SK-N-SH (cell line): ENCODE data around the gene NEBL. TPM values are rescaled to one million over a fixed set of nuclear protein-coding genes. Genes with fewer than 3 reads are reported as not detected.

Experiments
- CTCF ChIA-PET: fragments of 300-600, 350-600 bp; formaldehyde crosslinking; extraction: SDS; loops from one replicate; lab custom pipeline; 2021; lab: Yijun Ruan, JAX
- POLR2A ChIA-PET: fragments of 350-600 bp; sonication (Branson Sonifier 250); formaldehyde crosslinking; extraction: SDS; loops from one replicate; lab custom pipeline; 2020; ENCODE audit warnings: antibody characterized with exemption, inconsistent platforms; lab: Yijun Ruan, JAX
- DNase-seq: peaks from one replicate; pipeline ENCODE4 v3.0.0; 2012
- H2AFZ ChIP-seq: fragments of 200-600 bp; sonication (generic); 2 replicates; pipeline ENCODE4 v1.8.1; 2016; ENCODE audit warnings: antibody characterized with exemption, mild to moderate bottlenecking, low read depth
- H3F3A ChIP-seq: fragments of 200-600 bp; sonication (generic); replicated peaks from 2 replicates; pipeline ENCODE3; 2016; ENCODE audit warnings: antibody characterized with exemption, mild to moderate bottlenecking; ENCODE audit not compliant: insufficient read depth
- H3K27ac ChIP-seq, 2 experiments: fragments of 200-500 bp in 1 of 2; fragments of 200-600 bp in 1 of 2; sonication (Bioruptor generic) in 1 of 2; sonication (generic), shearing (Covaris generic) in 1 of 2; 2 replicates each; pipeline versions ENCODE4 v1.5.1 to v1.6.1; 2014 to 2016; ENCODE audit warnings: low read depth in 2 of 2, inconsistent platforms in 1 of 2, low read length in 1 of 2, mild to moderate bottlenecking in 1 of 2, mixed read lengths in 1 of 2
- H3K27me3 ChIP-seq: fragments of 200-600 bp; sonication (generic), shearing (Covaris generic); 2 replicates; pipeline ENCODE4 v1.6.1; 2016; ENCODE audit warnings: mixed run types; ENCODE audit not compliant: insufficient read depth
- H3K36me3 ChIP-seq, 2 experiments: fragments of 200-500 bp in 1 of 2; fragments of 200-600 bp in 1 of 2; sonication (Bioruptor generic) in 1 of 2; sonication (generic) in 1 of 2; replicated peaks in 1 of 2; 2 replicates each; pipeline versions ENCODE3 to v1.5.1; 2014 to 2016; ENCODE audit warnings: low read length in 1 of 2, mild to moderate bottlenecking in 1 of 2; ENCODE audit not compliant: insufficient read depth in 2 of 2, control insufficient read depth in 1 of 2
- H3K4me1 ChIP-seq, 2 experiments: fragments of 200-500 bp in 1 of 2; fragments of 200-600 bp in 1 of 2; sonication (Bioruptor generic) in 1 of 2; sonication (generic), shearing (Covaris generic) in 1 of 2; 2 replicates each; pipeline versions ENCODE4 v1.5.1 to v1.6.1; 2014 to 2016; ENCODE audit warnings: low read depth in 1 of 2, low read length in 1 of 2, mixed run types in 1 of 2; ENCODE audit not compliant: insufficient read depth in 2 of 2, control insufficient read depth in 1 of 2
- H3K4me2 ChIP-seq: fragments of 200-600 bp; sonication (generic), shearing (Covaris generic); 2 replicates; pipeline ENCODE4 v1.6.1; 2017; ENCODE audit warnings: mixed run types
- H3K4me3 ChIP-seq, 2 experiments: fragments of 200-500 bp in 1 of 2; fragments of 200-600 bp in 1 of 2; sonication (Bioruptor generic) in 1 of 2; sonication (generic), shearing (Covaris generic) in 1 of 2; 2 replicates each; pipeline versions ENCODE4 v1.5.1 to v1.8.1; 2014 to 2016; ENCODE audit warnings: low read depth in 2 of 2, inconsistent platforms in 1 of 2, low read length in 1 of 2, mild to moderate bottlenecking in 1 of 2, mixed read lengths in 1 of 2, moderate library complexity in 1 of 2
- H3K79me2 ChIP-seq: fragments of 200-600 bp; sonication (generic); 2 replicates; pipeline ENCODE4 v1.8.1; 2017; ENCODE audit warnings: mild to moderate bottlenecking; ENCODE audit not compliant: insufficient read depth
- H3K9ac ChIP-seq: fragments of 200-600 bp; sonication (generic); 2 replicates; pipeline ENCODE4 v1.6.1; 2017; ENCODE audit warnings: mixed run types
- H3K9me2 ChIP-seq: fragments of 200-600 bp; sonication (generic); 2 replicates; pipeline ENCODE4 v1.6.1; 2017; ENCODE audit warnings: mixed run types
- H3K9me3 ChIP-seq: fragments of 200-600 bp; sonication (generic); 2 replicates; pipeline ENCODE4 v1.6.1; 2017; ENCODE audit warnings: mixed run types, mild to moderate bottlenecking, moderate library complexity
- H4K20me1 ChIP-seq: fragments of 200-600 bp; sonication (generic); 2 replicates; pipeline ENCODE4 v1.6.1; 2017; ENCODE audit warnings: mild to moderate bottlenecking, mixed run types; ENCODE audit not compliant: insufficient read depth
- EP300 ChIP-seq, 2 experiments: IDR thresholded peaks; 2 replicates each; pipeline versions ENCODE4 v1.4.0 to v1.6.1; 2012; ENCODE audit warnings: borderline replicate concordance in 1 of 2, low read depth in 1 of 2, low read length in 1 of 2
- FOXJ3 ChIP-seq: sonication (generic); formaldehyde crosslinking; IDR thresholded peaks from 2 replicates; pipeline ENCODE4 v1.5.1; 2020; ENCODE audit warnings: mild to moderate bottlenecking, missing genetic modification reagents
- GABPA ChIP-seq: IDR thresholded peaks from 2 replicates; pipeline ENCODE4 v1.4.0; 2012; ENCODE audit warnings: low read depth, mild to moderate bottlenecking
- GATA2 ChIP-seq: sonication (generic); formaldehyde crosslinking; IDR thresholded peaks from 2 replicates; pipeline ENCODE4 v1.5.0; 2020; ENCODE audit warnings: mild to moderate bottlenecking, missing genetic modification reagents
- MXI1 ChIP-seq: IDR thresholded peaks from 2 replicates; pipeline ENCODE4 v1.6.1; 2012; ENCODE audit warnings: mild to moderate bottlenecking, low read depth, low read length, improper control_type of control experiment
- NFIC ChIP-seq: IDR thresholded peaks from 2 replicates; pipeline ENCODE4 v1.4.0; 2012; ENCODE audit warnings: borderline replicate concordance
- RAD21 ChIP-seq: IDR thresholded peaks from 2 replicates; pipeline ENCODE4 v1.6.1; 2012; ENCODE audit warnings: mild to moderate bottlenecking, low read length
- RCOR1 ChIP-seq: fragments of 150-350 bp; IDR thresholded peaks from 2 replicates; pipeline ENCODE4 v1.6.1; 2017; ENCODE audit warnings: antibody characterized with exemption, low read length
- RXRA ChIP-seq: IDR thresholded peaks from 2 replicates; pipeline ENCODE4 v1.4.0; 2012; ENCODE audit warnings: low read depth, mild to moderate bottlenecking, borderline replicate concordance
- TEAD4 ChIP-seq: IDR thresholded peaks from 2 replicates; pipeline ENCODE4 v1.4.0; 2012; ENCODE audit warnings: mild to moderate bottlenecking, borderline replicate concordance; ENCODE audit not compliant: insufficient read depth
- WGBS: methylation state at CpG from one replicate; pipeline ENCODE4 v1.1.6; 2017; ENCODE audit warnings: low lambda C conversion rate; 5-methylcytosine and 5-hydroxymethylcytosine counted together
- polyA plus RNA-seq, 3 experiments: library from polyadenylated mRNA; depleted of rRNA; stranded (reverse); fragments of >200 nt; gene quantifications; 2 replicates each; pipeline ENCODE4 v1.2.3, GENCODE V29; 2012
- TF ChIP-seq, protein P1 (sequence below): IDR thresholded peaks from 2 replicates; pipeline ENCODE4 v1.4.0; 2012; ENCODE audit warnings: low read depth, borderline replicate concordance

NEBL gene
- polyA plus RNA-seq, 1 of the 3 experiments (the other 2 are of a cell fraction): 0.58 TPM

- CTCF ChIA-PET: interaction anchor here (0.9 to 2.8 kb wide), 12 partner anchors 9 to 381 kb away, joined by 3 to 7 read pairs (median 4); no protein-coding TSS in a partner anchor
- Histone ChIP-seq H3F3A (no peaks in the 10 kb centered on the region), H3K36me3 (no peaks in the 10 kb centered on the region), H3K9ac (no peak overlapping the region), H3K4me2 (no peak overlapping the region), H3K9me2 (no peaks in the 10 kb centered on the region), H2AFZ (no peak overlapping the region), H3K79me2 (no peaks in the 10 kb centered on the region), H3K27me3 (no peaks in the 10 kb centered on the region), H3K9me3 (no peaks in the 10 kb centered on the region)
- POLR2A ChIA-PET: interaction anchor here (1.2 kb wide), 1 partner anchor 64 kb away, joined by 3 read pairs; no protein-coding TSS in a partner anchor
- TF ChIP-seq RAD21 (peak; percentile 64), MXI1 (0 out of 2 replicates have a peak, but pooled peaks have one; percentile 1), GABPA (no peak)
- TF ChIP-seq, all 33 proteins: peak for 2
- Histone ChIP-seq H4K20me1 (no peaks in the 10 kb centered on the region), H3K4me3 (no peak overlapping the region), H3K27ac (peak overlapping the region in 1 of 2 experiments; percentile 100; a peak in 2 of 4 replicates), H3K4me1 (peaks cover 0 to 57% of the 10 kb centered on the region in 2 experiments; a peak in 2 of 4 replicates)
- peak; percentile 15 for DNase-seq
- 35% methylated on average over 7 of the region's 7 CpGs for WGBS
Observed at GRCh38 chr10:20888620-20889330, 8.3 kb downstream of the NEBL start.

GRCh38 chr10:20887706-20888555 is 9.2 kb downstream of the NEBL start:
- ChIA-PET POLR2A (interaction anchor here (1.1 to 1.2 kb wide), 2 partner anchors 65 to 69 kb away, joined by 3 read pairs; no protein-coding TSS in a partner anchor), CTCF (interaction anchor here (1.0 to 2.8 kb wide), 11 partner anchors 12 to 631 kb away, joined by 3 to 7 read pairs (median 4); no protein-coding TSS in a partner anchor)
- DNase-seq: peak; percentile 41
- 34% methylated on average over 7 of the region's 7 CpGs for WGBS
- no peaks in the 10 kb centered on the region for H3K9me2 ChIP-seq
- peaks cover 0 to 49% of the 10 kb centered on the region in 2 experiments; a peak in 2 of 4 replicates for H3K4me1 ChIP-seq
- no peaks in the 10 kb centered on the region for H3K27me3 ChIP-seq
- no peaks in the 10 kb centered on the region for H3F3A ChIP-seq
- no peaks in the 10 kb centered on the region for H4K20me1 ChIP-seq
- no peaks in the 10 kb centered on the region for H3K79me2 ChIP-seq
- no peak overlapping the region for H3K4me2 ChIP-seq
- peak overlapping the region in 1 of 2 experiments; percentile 100; a peak in 2 of 4 replicates for H3K27ac ChIP-seq
- H3K9me3 ChIP-seq: no peaks in the 10 kb centered on the region
- H2AFZ ChIP-seq: no peak overlapping the region
- no peak overlapping the region for H3K4me3 ChIP-seq
- no peak overlapping the region for H3K9ac ChIP-seq
- no peaks in the 10 kb centered on the region for H3K36me3 ChIP-seq
- TF ChIP-seq RXRA: no peak
- peak; percentile 55; the same call in 1 of the 2 replicates for TF ChIP-seq FOXJ3 (CRISPR knock-in tag)
- no peak for TF ChIP-seq NFIC
- TF ChIP-seq GATA2: peak; percentile 76
- TF ChIP-seq, protein P1, sequence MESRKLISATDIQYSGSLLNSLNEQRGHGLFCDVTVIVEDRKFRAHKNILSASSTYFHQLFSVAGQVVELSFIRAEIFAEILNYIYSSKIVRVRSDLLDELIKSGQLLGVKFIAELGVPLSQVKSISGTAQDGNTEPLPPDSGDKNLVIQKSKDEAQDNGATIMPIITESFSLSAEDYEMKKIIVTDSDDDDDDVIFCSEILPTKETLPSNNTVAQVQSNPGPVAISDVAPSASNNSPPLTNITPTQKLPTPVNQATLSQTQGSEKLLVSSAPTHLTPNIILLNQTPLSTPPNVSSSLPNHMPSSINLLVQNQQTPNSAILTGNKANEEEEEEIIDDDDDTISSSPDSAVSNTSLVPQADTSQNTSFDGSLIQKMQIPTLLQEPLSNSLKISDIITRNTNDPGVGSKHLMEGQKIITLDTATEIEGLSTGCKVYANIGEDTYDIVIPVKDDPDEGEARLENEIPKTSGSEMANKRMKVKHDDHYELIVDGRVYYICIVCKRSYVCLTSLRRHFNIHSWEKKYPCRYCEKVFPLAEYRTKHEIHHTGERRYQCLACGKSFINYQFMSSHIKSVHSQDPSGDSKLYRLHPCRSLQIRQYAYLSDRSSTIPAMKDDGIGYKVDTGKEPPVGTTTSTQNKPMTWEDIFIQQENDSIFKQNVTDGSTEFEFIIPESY: no peak
- peak in 1 of 2 experiments; percentile 78; a peak in 2 of 4 replicates for TF ChIP-seq EP300 (IDR thresholded peaks at IDR 0.05; ENCODE audit: borderline replicate concordance in 1 of 2, low read depth in 1 of 2, low read length in 1 of 2)
- peak; percentile 47; the same call in 1 of the 2 replicates for TF ChIP-seq MXI1
- 0 out of 2 replicates have a peak, but pooled peaks have one; percentile 23 for TF ChIP-seq TEAD4
- peak; percentile 27; the same call in 1 of the 2 replicates for TF ChIP-seq RCOR1
